OCI-LY7 (cell line): ENCODE measurements around the gene TSPAN6. TPM values are rescaled to one million over a fixed set of nuclear protein-coding genes. Genes with fewer than 3 reads are reported as not detected.

Experiments
- BruUV-seq: library from RNA; stranded (reverse); fragments of 400-500 nt; replicated peaks from 2 replicates; lab custom pipeline; 2021; lab: Mats Ljungman, UMichigan
- CTCF ChIA-PET: fragments of 300-600 bp; sonication (Branson Sonifier 250); formaldehyde crosslinking; loops from one replicate; lab custom pipeline; 2022; ENCODE audit warnings: antibody characterized with exemption; ENCODE audit not compliant: unreplicated experiment; lab: Charles Lee
- POLR2A ChIA-PET: fragments of 300-600 bp; sonication (Branson Sonifier 250); formaldehyde crosslinking; loops from one replicate; lab custom pipeline; 2022; ENCODE audit warnings: antibody characterized with exemption; lab: Charles Lee
- DNase-seq: peaks from one replicate; pipeline ENCODE4 v3.0.0-alpha.2; 2015; ENCODE audit warnings: low spot score
- H2AFZ ChIP-seq: fragments of 200-600 bp; sonication (generic), shearing (Covaris generic); 2 replicates; pipeline ENCODE4 v1.6.1; 2014; ENCODE audit warnings: mild to moderate bottlenecking, antibody characterized with exemption, low read length, moderate library complexity
- H3K27ac ChIP-seq: fragments of 200-600 bp; sonication (generic); 2 replicates; pipeline ENCODE4 v1.5.1; 2014; ENCODE audit warnings: mixed run types, low read depth, mild to moderate bottlenecking, moderate library complexity, low read length, inconsistent platforms; ENCODE audit not compliant: poor library complexity, severe bottlenecking
- H3K36me3 ChIP-seq: fragments of 200-600 bp; sonication (generic); 2 replicates; pipeline ENCODE4 v1.6.1; 2014; ENCODE audit warnings: mild to moderate bottlenecking, antibody characterized with exemption, low read length, moderate library complexity, mixed read lengths; ENCODE audit not compliant: insufficient read depth
- H3K4me1 ChIP-seq: fragments of 200-600 bp; sonication (generic); 2 replicates; pipeline ENCODE4 v1.5.1; 2014; ENCODE audit warnings: mild to moderate bottlenecking, low read length; ENCODE audit not compliant: insufficient read depth, poor library complexity, severe bottlenecking
- H3K4me2 ChIP-seq: fragments of 200-600 bp; sonication (generic); 2 replicates; pipeline ENCODE4 v1.6.1; 2014; ENCODE audit warnings: mild to moderate bottlenecking, low read length
- H3K4me3 ChIP-seq: fragments of 200-600 bp; sonication (generic); 2 replicates; pipeline ENCODE4 v1.5.1; 2014; ENCODE audit warnings: mild to moderate bottlenecking, low read depth, low read length; ENCODE audit not compliant: poor library complexity, severe bottlenecking
- H3K79me2 ChIP-seq: fragments of 200-600 bp; sonication (generic); 2 replicates; pipeline ENCODE4 v1.6.1; 2016; ENCODE audit warnings: low read depth, mild to moderate bottlenecking, low read length, moderate library complexity, mixed read lengths; ENCODE audit not compliant: insufficient read depth
- H3K9me2 ChIP-seq: fragments of 200-600 bp; sonication (generic); 2 replicates; pipeline ENCODE4 v1.6.1; 2016; ENCODE audit warnings: mild to moderate bottlenecking, low read length, mixed read lengths; ENCODE audit not compliant: insufficient read depth
- H3K9me3 ChIP-seq: fragments of 200-600 bp; sonication (generic); 2 replicates; pipeline ENCODE4 v1.6.1; 2014; ENCODE audit warnings: mild to moderate bottlenecking, mixed run types, low read length, mixed read lengths
- H4K20me1 ChIP-seq: fragments of 200-600 bp; sonication (generic); 2 replicates; pipeline ENCODE4 v1.6.1; 2014; ENCODE audit warnings: mild to moderate bottlenecking, antibody characterized with exemption, low read length, moderate library complexity, mixed read lengths; ENCODE audit not compliant: insufficient read depth
- CTCF ChIP-seq: fragments of 200-600 bp; sonication (generic); conservative IDR thresholded peaks from 2 replicates; pipeline ENCODE4 v1.5.1; 2014; ENCODE audit warnings: mild to moderate bottlenecking, antibody characterized with exemption, low read length, moderate library complexity, mixed read lengths
- EZH2phosphoT487 ChIP-seq: fragments of 200-600 bp; sonication (generic); IDR thresholded peaks from 2 replicates; pipeline ENCODE4 v1.6.1; 2018; ENCODE audit warnings: low read depth, borderline replicate concordance, mild to moderate bottlenecking, mixed run types, antibody characterized with exemption, low read length, moderate library complexity, mixed read lengths
- intact Hi-C: fragments of 100-400 bp; cut with micrococcal nuclease; formaldehyde crosslinking; loops from one replicate; pipeline ENCODE4 v1.10.0; 2022; ENCODE audit not compliant: unreplicated experiment
- total RNA-seq, 2 experiments: library from RNA; depleted of rRNA in 1 of 2; stranded (reverse); fragments of >200 nt in 1 of 2; shearing (Covaris generic) in 1 of 2; gene quantifications; 2 replicates each; pipeline ENCODE4 v1.2.3, GENCODE V29; 2014 to 2022

TSPAN6 gene
- total RNA-seq, 2 experiments from 2014 or later, result not detected

DNA sequence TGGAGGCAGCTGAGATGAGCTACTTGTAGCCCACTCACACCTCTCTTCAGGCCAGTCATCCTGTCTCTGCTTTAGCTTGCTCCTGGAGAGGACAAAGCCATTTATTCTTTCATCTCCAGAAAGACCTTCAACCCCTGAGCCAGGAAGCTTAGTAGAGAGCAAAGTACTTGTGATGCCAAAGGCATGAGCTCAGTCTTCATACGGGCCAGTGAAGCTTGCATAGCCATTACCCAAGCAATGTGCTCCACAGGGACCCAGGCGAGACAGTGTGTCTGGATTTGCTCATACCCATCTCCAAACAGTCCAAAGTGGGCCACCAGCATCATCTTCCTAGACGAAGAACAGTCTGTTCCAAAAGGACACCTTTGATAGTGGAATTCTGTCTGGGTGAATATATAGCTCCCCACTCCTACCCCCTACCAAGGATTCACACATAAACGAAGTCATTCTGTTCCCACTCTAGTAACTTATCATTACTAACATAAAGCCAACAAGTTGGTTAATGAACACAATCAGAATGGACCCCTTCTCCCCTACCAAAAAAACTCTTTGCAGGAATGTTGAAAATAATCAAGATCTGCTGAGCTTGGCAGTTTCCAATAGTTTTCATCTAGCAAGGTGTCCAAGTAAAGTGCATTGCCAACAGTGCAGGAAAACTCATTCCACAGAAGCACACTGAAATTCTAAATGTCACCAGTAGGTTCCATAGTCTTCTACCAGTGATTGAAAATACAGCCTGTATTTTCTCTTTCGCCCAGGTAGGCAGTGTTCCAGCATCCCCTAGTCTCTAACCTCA is 45.2 kb downstream of the TSPAN6 start:
- no peaks in the 10 kb centered on the region for H3K9me2 ChIP-seq
- no peaks in the 10 kb centered on the region for H3K4me1 ChIP-seq
- ChIA-PET CTCF (no interaction called here), POLR2A (no interaction called here)
- no peaks in the 10 kb centered on the region for H3K79me2 ChIP-seq
- H3K9me3 ChIP-seq, result no peaks in the 10 kb centered on the region
- no peak overlapping the region for H3K4me2 ChIP-seq
- intact Hi-C loops, result no loop called here
- BruUV-seq, result no TSS peak
- DNase-seq, result no peak
- TF ChIP-seq EZH2phosphoT487 (no peak), CTCF (no peak)
- H2AFZ ChIP-seq, result no peak overlapping the region
- H3K4me3 ChIP-seq, result no peak overlapping the region
- no peak overlapping the region for H3K27ac ChIP-seq
- no peaks in the 10 kb centered on the region for H4K20me1 ChIP-seq
- H3K36me3 ChIP-seq, result no peaks in the 10 kb centered on the region

DNA sequence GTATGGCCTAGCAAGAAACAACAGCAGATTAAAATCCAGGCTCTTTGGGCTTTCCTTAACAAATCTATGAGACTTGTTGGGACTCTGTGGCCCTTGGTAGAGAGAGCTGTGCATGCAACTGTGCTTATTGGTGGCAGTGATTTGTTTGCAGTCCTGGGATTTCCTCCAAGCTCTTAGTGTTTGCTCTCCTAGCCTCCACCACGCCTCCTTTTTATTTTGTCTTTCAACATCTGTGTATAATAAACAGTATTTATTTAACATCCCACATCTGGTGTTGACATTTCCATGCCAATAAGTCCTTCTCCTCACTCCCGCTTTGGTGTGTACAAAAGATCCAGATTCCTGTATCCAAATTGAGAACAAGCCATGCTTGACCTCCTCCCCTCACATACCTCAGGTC is 48.7 kb downstream of the TSPAN6 start:
- Histone ChIP-seq H3K4me2 (no peak overlapping the region), H2AFZ (no peak overlapping the region), H3K4me1 (no peaks in the 10 kb centered on the region), H4K20me1 (no peaks in the 10 kb centered on the region), H3K27ac (no peak overlapping the region), H3K9me2 (no peaks in the 10 kb centered on the region), H3K4me3 (no peak overlapping the region), H3K9me3 (no peaks in the 10 kb centered on the region), H3K79me2 (no peaks in the 10 kb centered on the region), H3K36me3 (no peaks in the 10 kb centered on the region)
- POLR2A ChIA-PET, result no interaction called here
- no peak for TF ChIP-seq CTCF
- TF ChIP-seq EZH2phosphoT487, result no peak
- BruUV-seq, result no TSS peak
- intact Hi-C loops, result no loop called here
- DNase-seq, result no peak
- CTCF ChIA-PET, result no interaction called here

DNA sequence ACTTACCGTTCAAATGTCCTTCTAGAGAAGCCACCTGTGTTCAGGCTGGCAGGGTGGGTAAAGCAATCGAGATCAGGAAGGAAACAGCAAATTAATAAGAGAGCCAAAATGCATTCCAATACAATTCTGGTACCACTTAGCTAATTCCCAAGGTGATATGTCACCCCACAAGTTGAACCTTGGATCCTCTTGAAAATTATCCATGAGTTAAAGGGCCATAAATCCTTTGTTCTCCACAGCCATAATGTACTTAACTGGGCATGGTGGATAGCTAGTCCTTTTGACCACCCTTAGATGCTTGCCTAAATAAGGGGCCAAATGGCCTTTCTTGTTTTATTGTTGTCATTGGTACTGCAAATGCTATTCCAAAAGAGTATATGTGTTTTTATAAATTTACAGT is 49.9 kb downstream of the TSPAN6 start:
- H3K9me2 ChIP-seq, result no peaks in the 10 kb centered on the region
- no peaks in the 10 kb centered on the region for H3K36me3 ChIP-seq
- ChIA-PET CTCF (no interaction called here), POLR2A (no interaction called here)
- no peaks in the 10 kb centered on the region for H4K20me1 ChIP-seq
- no peak overlapping the region for H3K27ac ChIP-seq
- no peak for DNase-seq
- TF ChIP-seq CTCF, result no peak
- TF ChIP-seq EZH2phosphoT487, result no peak
- no peak overlapping the region for H3K4me3 ChIP-seq
- intact Hi-C loops, result no loop called here
- H3K4me1 ChIP-seq, result no peaks in the 10 kb centered on the region
- no peaks in the 10 kb centered on the region for H3K9me3 ChIP-seq
- no peak overlapping the region for H3K4me2 ChIP-seq
- no peak overlapping the region for H2AFZ ChIP-seq
- H3K79me2 ChIP-seq, result no peaks in the 10 kb centered on the region
- BruUV-seq, result no TSS peak
